ENCODE results near the gene IKZF1. TPM values are rescaled to one million over a fixed set of nuclear protein-coding genes. Genes with fewer than 3 reads are reported as not detected.

IKZF1 gene
- total RNA-seq, 3 donors from 2014 or later, result 7.8 to 14.9 (median 8.8) TPM

GRCh38 chr7:50393076-50393475 is 88.6 kb downstream of the IKZF1 start:
- Histone ChIP-seq H3K36me3 (ENCODE audit: low read depth) (no peaks in the 10 kb centered on the region), H3K9me3 (no peaks in the 10 kb centered on the region), H3K4me3 (no peak overlapping the region), H3K4me1 (ENCODE audit: low read depth) (no peaks in the 10 kb centered on the region)
- intact Hi-C loops (cut with DNase I, micrococcal nuclease), result no loop called here
- TF ChIP-seq CTCF (IDR thresholded peaks at IDR 0.05), result no peak
- ATAC-seq (no peak), DNase-seq (no peak)

- intact Hi-C loops (cut with DNase I, micrococcal nuclease), result no loop called here
- no peaks in the 10 kb centered on the region for H3K9me3 ChIP-seq
- no peaks in the 10 kb centered on the region for H3K4me1 ChIP-seq (ENCODE audit: low read depth)
- DNase-seq (peak in 1 of 3 donors; percentile 34), ATAC-seq (peak; percentile 68)
- H3K4me3 ChIP-seq, result no peak overlapping the region
- no peak for TF ChIP-seq CTCF (IDR thresholded peaks at IDR 0.05)
- H3K36me3 ChIP-seq (ENCODE audit: low read depth), result no peaks in the 10 kb centered on the region
These were observed 89.2 kb downstream of the IKZF1 start for GRCh38 chr7:50393547-50394252.

GRCh38 chr7:50394315-50394714 is 89.8 kb downstream of the IKZF1 start:
- intact Hi-C loops (cut with DNase I, micrococcal nuclease), result no loop called here
- ATAC-seq (peak; percentile 8), DNase-seq (no peak)
- TF ChIP-seq CTCF (IDR thresholded peaks at IDR 0.05), result no peak
- no peaks in the 10 kb centered on the region for H3K36me3 ChIP-seq (ENCODE audit: low read depth)
- H3K4me1 ChIP-seq (ENCODE audit: low read depth), result no peaks in the 10 kb centered on the region
- H3K4me3 ChIP-seq, result no peak overlapping the region
- no peaks in the 10 kb centered on the region for H3K9me3 ChIP-seq

GRCh38 chr7:50396856-50397255 is 92.3 kb downstream of the IKZF1 start:
- TF ChIP-seq CTCF (IDR thresholded peaks at IDR 0.05), result no peak
- DNase-seq, result no peak
- ATAC-seq, result no peak
- H3K36me3 ChIP-seq (ENCODE audit: low read depth), result no peaks in the 10 kb centered on the region
- no peak overlapping the region for H3K4me3 ChIP-seq
- no peaks in the 10 kb centered on the region for H3K4me1 ChIP-seq (ENCODE audit: low read depth)
- intact Hi-C loops (cut with DNase I, micrococcal nuclease), result no loop called here
- no peaks in the 10 kb centered on the region for H3K9me3 ChIP-seq

GRCh38 chr7:50397320-50397970 is 92.9 kb downstream of the IKZF1 start:
- no peaks in the 10 kb centered on the region for H3K4me1 ChIP-seq (ENCODE audit: low read depth)
- intact Hi-C loops (cut with DNase I, micrococcal nuclease), result no loop called here
- no peaks in the 10 kb centered on the region for H3K36me3 ChIP-seq (ENCODE audit: low read depth)
- TF ChIP-seq CTCF (IDR thresholded peaks at IDR 0.05), result no peak
- no peak overlapping the region for H3K4me3 ChIP-seq
- no peak for DNase-seq
- no peaks in the 10 kb centered on the region for H3K9me3 ChIP-seq
- ATAC-seq, result no peak
